A549 (cell line): ENCODE results near the gene DNAH17.

ENCODE experiments used
- CBX2 ChIP-seq: fragments of 200-600 bp; sonication (generic); IDR thresholded peaks from 2 replicates; pipeline ENCODE4 v1.6.1; 2016; ENCODE audit warnings: low read depth, mild to moderate bottlenecking, borderline replicate concordance
- CTCF ChIP-seq: fragments of >200 bp; sonication (Bioruptor Twin); formaldehyde crosslinking; IDR thresholded peaks from 3 replicates; pipeline ENCODE4 v1.5.1; 2016
- EHF ChIP-seq: fragments of 250-450 bp; sonication (Bioruptor Pico); IDR thresholded peaks from 2 replicates; pipeline ENCODE4 v1.5.0; 2020; ENCODE audit warnings: mild to moderate bottlenecking
- ELK1 ChIP-seq: fragments of 150-350 bp; IDR thresholded peaks from 2 replicates; pipeline ENCODE4 v1.6.1; 2014; ENCODE audit warnings: low read depth, mild to moderate bottlenecking, low read length
- MAX ChIP-seq: IDR thresholded peaks from 2 replicates; pipeline ENCODE4 v1.6.1; 2012
- RCOR1 ChIP-seq: fragments of 150-350 bp; IDR thresholded peaks from 2 replicates; pipeline ENCODE4 v1.6.1; 2014; ENCODE audit warnings: antibody characterized with exemption, low read length, low read depth

- TF ChIP-seq CBX2, result no peak
- no peak for TF ChIP-seq ELK1
- TF ChIP-seq MAX, result no peak
- no peak for TF ChIP-seq CTCF
- no peak for TF ChIP-seq RCOR1
- TF ChIP-seq EHF (CRISPR knock-in tag), result no peak
Observed at GRCh38 chr17:78471635-78472034, 105.6 kb downstream of the DNAH17 start.
